ENCODE data around the gene RSU1.
"Not testable (repeated sequence)": the region's sequence is repeated elsewhere in the genome, so short reads cannot be mapped to it uniquely, and the experiment has no call there.

Gene RSU1

DNA sequence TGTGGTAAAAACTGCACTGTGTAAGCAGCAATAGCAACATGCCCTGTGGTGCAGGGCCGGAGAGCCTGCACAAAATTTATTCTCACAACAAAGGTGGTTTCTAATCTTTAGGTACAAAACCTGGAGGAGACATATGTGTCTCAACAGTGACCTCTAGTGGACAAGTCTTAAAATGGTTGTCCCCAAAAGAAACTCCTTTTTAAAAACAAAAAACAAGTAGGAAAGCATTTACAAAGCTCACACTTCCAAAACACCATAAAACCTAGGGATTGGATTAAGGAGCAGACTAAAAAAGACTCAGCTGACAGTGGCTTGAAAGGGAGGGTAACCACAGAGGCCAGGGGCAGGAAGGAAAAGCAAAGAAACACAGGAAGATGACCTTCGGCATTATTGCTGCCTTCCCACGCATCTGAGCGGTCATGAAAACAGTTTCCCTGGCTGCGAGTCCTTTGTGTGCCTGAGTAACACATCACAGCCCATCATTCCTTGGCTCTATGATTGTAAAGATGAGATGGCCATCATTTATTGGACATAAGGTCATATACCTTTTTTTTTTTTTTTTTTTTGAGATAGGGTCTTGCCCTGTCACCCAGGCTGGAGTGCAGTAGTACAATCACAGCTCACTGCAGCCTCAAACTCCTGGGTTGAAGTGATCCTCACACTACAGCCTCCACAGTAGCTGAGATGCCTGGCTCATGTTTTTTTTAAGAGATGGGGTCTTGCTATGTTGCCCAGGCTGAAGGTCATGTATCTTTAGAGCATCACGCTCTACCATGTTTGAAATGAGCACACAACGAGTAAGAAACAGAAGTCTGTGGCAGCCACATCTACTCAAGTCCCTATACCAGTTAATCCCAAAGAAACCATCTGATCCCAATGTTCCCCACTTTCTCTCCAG is 39.5 kb downstream of the RSU1 start:
- DNase-seq = peak; percentile 86

DNA sequence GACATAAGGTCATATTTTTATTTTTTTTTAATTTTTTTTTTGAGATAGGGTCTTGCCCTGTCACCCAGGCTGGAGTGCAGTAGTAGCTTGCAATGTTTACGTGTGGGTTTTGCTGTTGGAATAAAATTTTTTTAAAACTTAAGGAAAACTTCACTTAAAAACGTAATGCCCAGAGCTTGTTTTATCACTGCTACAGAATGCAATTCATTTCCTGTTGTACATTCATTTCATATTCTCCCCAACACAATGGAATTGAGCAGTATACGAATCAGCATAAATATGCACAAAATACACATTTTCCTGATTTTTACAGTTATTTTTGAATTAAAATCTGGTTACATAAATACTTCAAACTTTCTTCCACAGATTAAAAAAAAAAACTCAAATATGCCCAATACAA is 40.3 kb downstream of the RSU1 start:
- no peak for DNase-seq

DNA sequence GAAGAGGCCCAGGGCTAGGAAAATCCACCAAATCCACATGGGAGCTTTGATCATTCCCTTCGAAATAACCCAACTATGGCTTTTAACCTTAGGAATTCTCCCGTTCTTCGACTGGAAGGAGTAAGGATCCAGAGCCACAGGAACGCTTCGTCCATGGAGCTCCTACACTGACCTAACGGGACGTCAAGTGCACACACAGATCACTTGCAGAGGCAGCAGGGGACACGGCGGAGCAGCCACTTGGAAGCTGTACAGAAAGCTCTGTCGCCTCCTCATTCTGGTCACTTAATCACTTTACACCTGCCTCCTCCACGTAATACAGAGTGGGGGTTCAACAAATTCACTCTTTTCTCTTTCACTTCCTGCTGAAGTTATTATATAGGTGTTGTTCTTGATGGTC is 43.9 kb downstream of the RSU1 start:
- no peak for DNase-seq

DNA sequence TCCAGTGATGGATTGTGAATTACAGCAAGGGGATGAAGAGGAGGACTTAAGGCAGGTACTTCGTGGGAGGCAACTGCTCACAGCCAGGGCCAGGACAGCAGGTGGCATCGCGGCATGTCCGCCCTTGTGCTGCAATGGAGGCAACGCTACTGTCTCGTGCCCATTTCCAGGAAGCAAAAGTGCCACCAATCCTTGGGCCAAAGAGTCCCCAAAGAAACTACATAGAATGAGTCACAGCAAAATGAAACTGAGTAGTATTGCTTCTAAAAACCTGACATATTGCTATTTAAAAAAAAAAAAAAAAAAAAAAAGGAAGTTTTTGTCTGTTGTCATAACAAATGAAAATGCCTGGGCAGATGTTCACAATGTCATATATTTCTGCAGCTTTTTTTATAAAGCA is 46.6 kb downstream of the RSU1 start:
- DNase-seq = no peak

DNA sequence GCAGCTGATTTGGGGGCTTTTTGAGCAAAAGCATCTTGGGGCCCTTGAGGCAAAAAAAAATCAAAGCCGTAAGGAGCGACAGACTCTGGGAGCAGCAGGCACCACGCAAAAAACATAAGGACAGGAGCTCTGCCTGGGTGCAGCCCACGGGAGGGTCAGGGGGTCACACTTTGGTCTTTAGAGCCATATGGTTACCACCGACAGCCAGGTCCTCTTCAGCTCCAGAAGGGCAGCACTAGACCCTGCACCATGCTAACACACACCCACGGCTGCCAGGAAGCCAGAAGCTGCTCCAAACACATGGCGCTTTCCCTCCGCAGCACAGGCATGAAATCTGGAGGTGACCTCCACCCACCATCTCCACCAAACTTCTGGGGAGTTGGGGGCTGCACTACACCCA is 47.1 kb downstream of the RSU1 start:
- DNase-seq = no peak

DNA sequence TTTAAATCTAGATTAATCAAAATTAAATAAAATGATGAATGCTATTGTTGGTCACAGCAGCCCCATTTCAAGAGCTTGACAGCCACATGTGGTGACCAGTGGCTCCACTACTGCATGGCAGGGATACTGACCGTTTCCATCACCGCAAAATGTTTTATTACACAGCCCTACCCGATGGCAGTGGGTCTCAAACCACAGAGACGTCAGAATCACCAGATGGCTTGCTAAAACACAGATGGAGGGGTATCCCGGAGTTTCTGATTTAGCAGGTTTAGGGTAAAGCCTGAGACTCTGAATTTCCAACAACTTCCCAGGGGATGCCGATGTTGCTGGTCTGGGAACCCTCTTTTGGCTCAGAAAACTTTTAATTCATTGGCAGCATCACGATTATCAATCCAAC is 47.9 kb downstream of the RSU1 start:
- no peak for DNase-seq

DNA sequence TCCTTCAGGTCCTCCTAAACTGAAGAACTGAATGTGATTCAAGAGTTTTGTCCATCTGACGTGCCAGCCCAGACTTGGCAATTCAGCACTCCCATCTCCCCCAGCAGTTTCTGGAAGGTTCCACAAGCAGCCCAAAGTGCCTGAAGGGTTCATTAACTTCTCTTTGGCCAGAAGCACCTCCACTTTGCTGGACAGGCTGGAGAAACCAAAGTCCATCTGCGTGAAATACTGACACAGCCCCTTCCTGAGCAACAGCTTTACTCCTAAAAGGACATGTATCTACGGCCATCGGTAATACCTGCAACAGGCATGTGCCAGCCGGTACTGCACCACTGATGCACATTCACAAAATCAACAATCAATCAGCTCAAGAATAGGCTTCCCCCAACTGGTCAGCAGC is 48.5 kb downstream of the RSU1 start:
- DNase-seq = no peak

DNA sequence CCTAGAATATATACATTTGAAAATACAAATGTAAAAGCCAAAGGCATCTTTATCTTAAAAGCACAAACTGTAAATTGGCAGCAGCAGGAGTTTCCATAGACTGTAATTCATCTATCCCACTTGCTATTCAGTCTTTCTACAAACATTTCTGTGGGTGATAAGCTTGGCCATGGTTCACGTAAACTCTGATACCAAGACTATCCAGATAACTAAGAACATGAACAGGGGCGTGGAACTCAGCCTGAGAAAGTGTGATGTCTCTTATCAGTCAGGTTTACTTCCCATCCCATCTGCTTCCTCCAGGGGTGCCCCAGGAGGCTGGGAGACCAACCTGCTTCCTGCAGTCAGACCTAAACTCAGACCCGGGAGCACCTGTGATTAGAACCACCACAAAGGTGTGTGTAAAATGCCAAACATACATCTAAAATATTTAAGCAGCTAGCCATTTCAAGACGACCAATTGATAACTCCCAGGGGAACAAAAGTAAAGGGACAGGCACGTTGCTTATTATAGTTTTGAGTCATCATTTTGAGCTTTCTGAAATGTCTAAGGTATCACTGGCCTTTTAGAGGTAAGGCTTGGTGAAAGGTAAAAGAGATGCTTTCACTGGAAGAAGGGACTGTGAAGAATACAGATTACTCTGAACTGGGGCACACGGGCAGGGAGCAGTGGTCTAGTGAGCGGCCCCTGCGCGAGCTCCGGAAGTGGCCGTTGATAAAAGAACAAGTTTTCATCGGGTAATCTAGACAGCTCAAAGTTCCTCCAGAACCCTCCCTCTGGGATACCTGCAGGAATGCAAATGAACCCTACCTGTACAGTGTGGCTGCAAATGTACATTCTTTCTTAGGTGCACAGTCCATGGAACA is 51.5 kb downstream of the RSU1 start:
- peak; percentile 48 for DNase-seq

DNA sequence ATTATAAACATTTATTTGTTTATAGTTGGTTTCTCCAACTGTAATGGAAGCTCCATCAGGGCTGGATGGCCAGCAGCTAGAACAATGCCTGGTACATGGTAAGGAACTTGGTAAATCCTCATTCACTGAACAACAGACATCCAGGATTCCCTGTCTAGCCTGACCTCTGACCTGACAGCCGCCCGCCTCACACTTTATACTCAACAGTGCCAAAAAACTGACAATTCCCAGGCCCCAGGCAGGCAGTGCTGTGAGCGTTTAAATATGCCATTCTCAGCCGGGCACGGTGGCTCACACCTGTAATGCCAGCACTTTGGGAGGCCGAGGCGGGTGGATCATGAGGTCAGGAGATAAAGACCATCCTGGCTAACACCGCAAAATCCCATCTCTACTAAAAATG is 55.9 kb downstream of the RSU1 start:
- DNase-seq = no peak

DNA sequence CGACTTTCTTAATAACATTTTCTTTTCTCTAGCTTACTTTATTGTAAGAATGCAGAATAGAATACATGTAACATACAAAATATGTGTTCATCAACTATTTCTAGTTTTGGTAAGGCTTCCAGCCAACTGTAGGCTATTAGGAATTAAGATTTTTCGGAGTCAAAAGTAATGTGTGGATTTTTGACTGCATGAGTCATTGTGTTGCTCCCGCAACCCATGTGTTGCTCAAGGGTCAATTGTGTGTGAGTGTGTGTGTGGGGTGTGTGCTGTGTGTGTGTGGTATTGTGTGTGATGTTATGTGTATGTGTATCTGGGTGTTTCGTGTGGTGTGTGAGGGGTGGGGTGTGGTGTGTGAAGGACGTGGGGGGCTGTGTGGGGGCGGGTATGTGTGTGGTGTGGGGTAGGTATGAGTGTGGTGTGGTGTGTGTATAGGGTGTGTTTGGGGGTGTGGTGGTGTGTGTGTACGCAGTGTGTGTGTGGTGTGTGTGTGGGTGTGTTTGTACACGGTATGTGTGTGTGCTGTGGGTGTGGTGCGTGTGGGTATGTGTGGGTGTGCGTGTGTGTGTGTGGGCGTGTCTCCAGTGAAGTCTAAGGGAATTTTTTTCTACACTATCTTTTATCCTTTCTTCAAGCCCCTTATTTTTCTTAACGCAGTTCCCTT is 60.5 kb downstream of the RSU1 start:
- no peak for DNase-seq

DNA sequence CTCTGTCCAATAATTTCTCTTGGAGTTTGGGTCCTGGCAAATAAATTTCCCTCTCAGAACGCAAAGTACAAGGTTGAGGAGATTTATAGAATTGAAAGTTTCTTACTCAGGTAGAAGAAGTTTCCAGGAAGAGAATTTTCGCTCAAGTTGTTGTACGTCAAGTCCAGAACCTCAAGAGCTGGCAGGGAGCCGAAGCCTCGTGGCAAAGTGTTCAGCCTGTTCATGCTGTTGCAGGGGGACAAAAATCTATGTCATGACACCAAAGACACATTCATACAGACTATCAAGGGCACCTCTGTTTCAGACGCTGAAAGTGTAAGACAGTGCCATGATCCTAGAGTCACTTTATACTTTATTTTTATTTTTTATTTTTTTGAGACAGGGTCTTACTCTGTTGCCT is 62.5 kb downstream of the RSU1 start:
- DNase-seq = no peak

DNA sequence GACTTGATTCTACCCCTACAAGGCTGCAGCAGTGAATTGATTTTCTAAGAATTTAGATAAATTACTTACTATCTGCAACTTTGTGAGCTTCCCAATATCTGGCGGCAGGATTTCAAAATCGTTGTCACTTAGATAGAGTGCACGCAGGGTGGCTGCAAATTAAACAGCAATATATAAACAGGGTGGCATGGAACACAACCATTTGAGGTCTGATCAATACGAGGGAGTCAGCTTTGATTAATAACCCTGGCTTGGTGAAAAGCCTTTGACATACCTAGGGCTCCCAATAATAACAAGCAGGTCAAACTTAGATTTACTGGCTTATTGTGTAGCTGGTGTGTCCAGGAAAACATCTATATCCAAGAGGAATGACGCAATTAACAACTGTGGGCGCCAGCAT is 64.4 kb downstream of the RSU1 start:
- not testable (repeated sequence) for DNase-seq

DNA sequence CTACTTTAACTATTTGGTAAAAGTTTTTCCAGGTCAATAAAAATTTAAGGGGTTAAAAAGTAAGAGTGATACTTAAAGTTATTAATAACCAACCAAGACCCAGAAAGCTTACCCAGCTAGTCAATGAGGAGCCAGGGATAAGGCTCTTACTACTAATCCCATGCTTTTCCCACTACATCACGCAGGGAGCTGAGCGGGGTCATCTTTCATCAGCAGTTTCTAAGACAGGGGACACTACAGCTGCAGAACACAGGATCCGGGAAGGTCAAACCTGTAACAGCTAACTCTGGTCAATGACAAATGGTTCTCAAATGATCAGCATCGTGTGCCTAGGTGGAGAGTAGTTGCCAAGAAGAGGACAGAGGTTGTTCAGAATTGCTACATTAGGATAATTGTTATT is 65.1 kb downstream of the RSU1 start:
- DNase-seq = no peak

DNA sequence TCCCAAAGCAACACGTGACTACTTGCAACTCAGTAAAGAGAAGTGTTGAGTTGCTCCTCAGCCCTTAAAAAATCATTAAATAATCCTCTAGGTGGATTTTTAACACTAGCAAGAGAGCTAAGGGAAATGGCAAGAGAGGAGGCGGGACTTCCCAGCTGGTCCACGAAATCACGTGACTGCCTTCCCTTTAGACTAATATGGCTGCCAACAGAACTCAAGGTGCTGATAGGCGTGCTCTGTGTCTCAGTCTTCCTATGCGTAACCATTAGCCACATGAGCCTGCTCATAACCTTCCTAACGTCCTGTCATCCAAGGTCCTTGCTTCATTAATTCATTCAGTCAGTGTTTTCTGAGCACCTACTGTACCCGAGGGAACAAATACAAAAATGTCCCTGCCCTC is 66.0 kb downstream of the RSU1 start:
- DNase-seq = no peak

DNA sequence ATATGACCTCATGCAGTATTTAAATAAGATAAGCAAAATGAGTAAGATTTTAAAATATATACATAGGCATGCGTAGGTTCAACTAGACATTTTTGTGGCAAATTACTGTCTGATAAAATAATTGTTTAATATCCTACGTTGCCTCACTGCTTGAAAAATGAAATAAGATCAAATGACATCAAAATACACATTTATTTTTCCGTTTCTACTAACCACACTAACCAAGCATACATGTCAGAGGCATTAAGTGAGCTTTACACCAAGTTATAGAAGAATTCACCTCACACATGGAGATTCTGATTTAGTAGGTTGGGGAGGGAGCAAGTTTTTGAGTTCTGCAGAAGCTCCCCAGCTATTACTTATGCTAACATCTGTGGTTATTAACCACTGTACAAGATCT is 66.8 kb downstream of the RSU1 start:
- DNase-seq = no peak

DNA sequence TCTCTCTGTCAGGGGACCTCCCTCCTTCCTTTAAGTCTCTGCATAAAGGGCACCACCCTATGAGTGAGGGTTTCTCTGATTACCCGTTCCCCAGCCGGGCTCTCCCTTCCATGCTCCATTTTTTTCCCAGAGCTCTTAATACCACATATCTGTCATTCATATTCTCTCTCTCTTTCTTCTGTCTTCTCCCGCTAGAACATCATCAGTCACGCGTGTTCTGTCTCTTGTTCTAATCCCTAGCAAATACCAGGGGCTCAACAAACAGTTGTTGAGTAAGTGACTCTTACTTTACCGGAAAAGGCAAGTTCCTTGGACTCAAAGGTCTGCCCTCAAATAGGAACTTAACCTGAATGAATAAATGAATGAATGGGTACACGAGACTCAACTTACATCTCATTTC is 68.5 kb downstream of the RSU1 start:
- no peak for DNase-seq

DNA sequence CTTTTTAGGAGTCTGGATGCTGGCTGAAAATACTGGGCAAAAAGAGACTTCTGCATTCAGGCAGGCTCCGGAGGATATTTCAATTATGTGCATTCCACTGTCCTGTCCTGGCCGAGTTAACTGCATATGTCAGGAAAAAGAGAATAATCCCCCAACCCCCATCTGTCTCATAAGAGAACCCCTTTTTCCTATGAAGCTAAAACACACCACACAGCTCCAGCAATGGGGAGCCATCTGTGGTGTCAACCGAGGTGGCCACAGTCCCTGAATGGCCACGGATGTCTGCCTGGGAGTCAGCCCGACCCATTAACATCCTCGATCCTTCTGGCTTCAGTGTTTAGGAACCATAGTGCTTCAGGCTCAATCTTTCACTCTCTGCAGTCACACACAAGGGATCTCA is 70.4 kb downstream of the RSU1 start:
- no peak for DNase-seq

DNA sequence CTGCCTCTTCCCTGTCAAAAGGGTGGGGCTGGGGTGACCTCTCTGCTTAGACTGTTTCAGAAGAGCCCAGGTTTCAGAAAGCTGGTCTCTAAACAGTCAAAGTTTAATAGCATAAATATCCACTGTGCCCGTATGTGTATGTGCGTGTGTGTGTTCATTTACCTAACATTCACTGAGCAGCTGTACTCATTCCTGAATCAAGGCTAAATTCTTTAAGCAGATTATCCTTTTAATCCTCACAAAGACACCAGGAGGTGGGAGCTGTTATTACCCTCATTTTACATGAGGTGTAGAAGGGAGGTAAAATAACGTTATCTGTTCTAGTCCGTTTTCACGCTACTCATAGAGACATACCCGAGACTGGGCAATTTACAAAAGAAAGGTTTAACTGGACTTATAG is 72.2 kb downstream of the RSU1 start:
- DNase-seq = no peak

DNA sequence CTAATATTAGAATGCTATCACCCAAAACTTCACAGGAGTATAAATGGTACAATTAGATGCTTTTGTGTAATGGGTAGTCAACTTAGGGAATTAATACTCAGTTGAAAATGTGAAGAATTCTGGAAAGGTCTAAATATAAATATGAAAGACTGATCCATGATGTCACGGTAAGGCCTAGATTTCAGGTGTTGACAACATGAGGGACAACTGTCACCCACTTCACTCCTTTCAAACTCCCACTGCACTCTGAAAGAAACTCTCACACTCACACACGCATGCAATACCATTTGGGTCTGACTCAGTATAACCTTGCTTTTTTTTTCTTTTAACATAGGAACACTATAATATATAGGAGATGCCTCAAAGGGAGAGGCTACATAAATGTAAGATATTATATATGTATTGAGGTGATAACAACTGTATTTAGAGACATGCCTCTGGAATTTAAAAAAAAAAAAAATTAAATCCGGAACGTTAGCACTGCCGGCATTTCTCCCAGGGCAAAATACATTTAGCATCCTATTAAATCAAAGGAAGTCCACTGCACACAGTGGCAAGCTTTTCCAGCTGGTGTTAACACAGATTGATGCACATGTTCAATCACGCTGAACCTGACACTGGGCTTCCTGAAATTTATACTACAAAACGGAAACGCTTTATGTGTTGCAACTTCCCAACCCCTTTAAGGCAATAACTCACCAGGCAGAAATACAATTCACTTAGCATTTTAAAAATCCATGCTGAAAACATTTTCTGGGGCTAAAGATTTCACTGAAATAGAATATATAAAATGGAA is 74.9 kb downstream of the RSU1 start:
- peak; percentile 12 for DNase-seq

DNA sequence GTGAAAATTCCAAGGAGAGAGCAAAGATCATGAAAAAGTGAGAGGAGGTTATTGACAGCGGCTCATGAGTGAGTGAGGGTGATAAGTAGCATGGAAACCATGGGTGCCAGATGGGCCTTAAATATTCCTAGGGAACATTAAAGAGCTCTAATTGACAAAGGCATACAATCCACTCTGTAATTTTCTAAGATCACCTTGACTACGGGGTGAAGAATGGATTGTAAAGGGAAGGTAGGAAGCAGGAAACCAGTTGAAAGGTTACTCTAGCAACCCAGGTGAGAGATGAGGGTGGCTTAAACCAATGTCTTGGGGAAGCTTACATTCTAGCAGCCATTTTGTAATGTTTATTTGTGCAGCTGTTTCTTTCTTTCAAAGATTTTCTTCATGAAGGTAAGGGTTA is 75.7 kb downstream of the RSU1 start:
- DNase-seq = peak; percentile 99

DNA sequence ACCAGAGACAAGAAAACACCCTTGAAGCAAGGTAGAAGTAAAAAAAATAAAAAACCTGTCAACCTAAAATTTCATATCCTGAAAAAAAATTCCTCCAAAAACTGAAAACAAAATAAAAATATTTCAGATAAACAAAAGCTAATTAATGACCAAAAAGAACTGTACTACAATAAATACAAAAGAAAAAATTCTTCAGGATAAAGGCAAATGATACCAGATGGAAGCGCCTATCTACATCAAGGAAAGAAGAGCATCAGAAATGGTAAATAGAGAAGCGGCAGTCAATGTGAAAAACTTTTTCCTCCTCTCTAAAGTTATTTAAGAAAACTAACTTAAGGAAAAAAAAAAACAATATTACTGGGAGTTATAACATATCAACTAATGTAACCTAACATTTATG is 79.8 kb downstream of the RSU1 start:
- DNase-seq = no peak

DNA sequence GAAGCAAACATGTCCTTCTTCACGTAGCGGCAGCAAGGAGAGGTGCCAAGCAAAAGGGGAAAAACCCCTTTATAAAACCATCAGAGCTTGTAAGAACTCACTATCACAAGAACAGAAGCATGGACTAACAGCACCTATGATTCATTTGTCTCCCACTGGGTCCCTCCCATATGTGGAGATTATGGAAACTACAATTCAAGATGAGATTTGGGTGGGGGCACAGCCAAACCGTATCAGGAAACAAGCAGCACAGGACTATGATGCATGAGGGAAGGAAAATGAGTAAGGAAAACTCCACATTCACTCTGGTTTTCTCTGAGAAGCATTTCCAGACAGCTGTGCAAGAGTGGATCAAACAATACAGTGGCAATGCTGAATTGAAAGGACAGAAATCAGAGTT is 81.6 kb downstream of the RSU1 start:
- DNase-seq = no peak

DNA sequence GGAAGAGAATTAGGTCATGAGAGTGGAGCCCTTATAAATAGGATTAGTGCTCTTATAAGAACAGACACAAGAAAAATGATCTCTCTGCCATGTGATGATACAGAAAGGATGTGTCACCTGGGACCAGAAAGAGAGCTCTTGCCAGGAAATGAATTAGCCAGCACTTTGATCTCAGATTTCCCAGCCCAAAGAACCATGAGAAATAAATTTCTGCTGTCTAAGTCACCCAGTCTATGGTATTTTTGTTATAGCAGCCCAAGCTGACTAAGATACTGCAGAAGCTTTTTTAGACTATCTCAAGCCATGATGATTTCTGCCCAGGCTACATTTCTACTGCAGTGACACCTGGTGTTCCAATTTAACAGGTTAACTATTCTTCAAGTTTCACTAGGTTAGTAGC is 84.8 kb downstream of the RSU1 start:
- DNase-seq = no peak
